GM12873 (cell line): ENCODE results near the gene TSHR.

Experiments
- CTCF ChIP-seq: IDR thresholded peaks from 2 replicates; pipeline ENCODE4 v1.5.1; 2012; ENCODE audit warnings: low read depth, mild to moderate bottlenecking, moderate library complexity, low read length, control low read depth; ENCODE audit not compliant: insufficient read depth; ENCODE audit errors: missing control alignments

Gene TSHR

GRCh38 chr14:81103443-81103842, 148.0 kb downstream of the TSHR start:
- no peak for TF ChIP-seq CTCF

DNA sequence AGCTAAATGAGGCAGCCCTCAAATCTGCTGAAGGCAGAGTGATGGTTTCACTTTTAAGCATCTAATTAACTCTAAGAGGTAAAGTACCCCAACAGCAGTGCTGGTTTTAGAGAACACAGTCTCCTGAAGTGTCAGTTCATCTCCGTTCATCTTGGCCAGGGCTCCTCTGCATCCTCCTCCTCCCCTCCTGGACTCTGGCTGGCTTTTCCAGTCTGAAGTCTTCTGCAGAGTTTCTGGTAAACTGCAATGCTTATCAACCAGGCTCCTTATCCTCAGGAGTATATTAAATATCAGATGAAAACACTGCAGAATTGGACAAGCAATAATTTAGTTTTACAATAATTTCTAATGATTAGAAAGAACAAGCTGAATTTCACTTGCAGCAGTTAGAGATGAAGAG, 150.0 kb downstream of the TSHR start:
- no peak for TF ChIP-seq CTCF

DNA sequence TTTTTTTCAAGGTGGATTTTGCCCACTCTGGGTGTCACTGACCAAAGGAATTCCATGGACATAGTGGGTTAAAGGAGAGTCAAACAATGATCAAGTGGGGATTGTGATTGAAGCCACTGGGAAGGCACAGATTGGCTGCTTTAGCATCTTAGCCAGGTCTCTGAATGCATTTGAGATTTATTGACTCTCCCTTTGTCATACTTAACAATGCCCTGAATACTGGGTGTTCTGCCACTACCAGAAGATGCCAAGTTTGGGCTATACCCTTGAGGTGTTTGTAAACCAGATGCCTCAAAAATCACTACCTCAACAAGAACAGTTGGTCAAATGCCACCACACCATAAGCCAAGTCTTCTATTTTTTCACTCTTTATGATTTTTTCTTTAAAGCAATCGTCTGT, 150.5 kb downstream of the TSHR start:
- TF ChIP-seq CTCF: no peak

- TF ChIP-seq CTCF: no peak
Observed at GRCh38 chr14:81110186-81110585, 154.8 kb downstream of the TSHR start.

- no peak for TF ChIP-seq CTCF
Observed at GRCh38 chr14:81113176-81113575, 157.8 kb downstream of the TSHR start.

GRCh38 chr14:81120501-81120900, 165.1 kb downstream of the TSHR start:
- no peak for TF ChIP-seq CTCF

DNA sequence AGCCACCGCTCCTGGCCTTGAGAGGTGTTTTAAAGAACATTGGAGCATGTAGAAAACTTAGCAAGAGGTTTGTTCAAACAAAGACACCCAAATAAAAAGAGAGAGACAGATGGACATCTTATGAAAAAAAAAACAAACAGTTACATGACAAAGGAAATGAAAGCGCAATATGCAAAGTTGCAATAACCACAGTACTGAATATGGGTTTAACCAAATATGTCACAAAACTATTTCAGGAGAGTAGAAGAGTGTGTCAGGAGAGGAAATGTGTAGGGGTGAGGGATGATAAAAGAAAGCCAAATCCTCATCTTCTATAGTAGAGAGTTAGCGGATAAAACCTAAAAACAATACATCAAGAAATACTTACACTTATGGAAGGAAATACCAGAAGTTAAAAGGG, 166.9 kb downstream of the TSHR start:
- no peak for TF ChIP-seq CTCF
